GM20431 (cell line): Measurements from ENCODE around the gene PTEN.

Source experiments
- in situ Hi-C: fragments of 300-500 bp; cut with MseI, MboI; formaldehyde crosslinking; loops from one replicate; pipeline ENCODE4 v1.15.0; 2020; ENCODE audit warnings: low sequenced_read_pairs; ENCODE audit not compliant: unreplicated experiment

The PTEN gene

GRCh38 chr10:87952612-87953011, 89.2 kb downstream of the PTEN start:
- in situ Hi-C loops = no loop called here

- in situ Hi-C loops = no loop called here
Observed at GRCh38 chr10:87956055-87956454, 92.6 kb downstream of the PTEN start.

GRCh38 chr10:87957702-87958101, 94.3 kb downstream of the PTEN start:
- in situ Hi-C loops = no loop called here

- in situ Hi-C loops = no loop called here
Observed at GRCh38 chr10:87960230-87960629, 96.8 kb downstream of the PTEN start.

GRCh38 chr10:87961314-87961713, 97.9 kb downstream of the PTEN start:
- in situ Hi-C loops = no loop called here

- in situ Hi-C loops = no loop called here
Observed at GRCh38 chr10:87966459-87966858, 103.0 kb downstream of the PTEN start.

GRCh38 chr10:87973635-87974034, 110.2 kb downstream of the PTEN start:
- in situ Hi-C loops = no loop called here

GRCh38 chr10:87974130-87974529, 110.7 kb downstream of the PTEN start:
- in situ Hi-C loops = no loop called here

GRCh38 chr10:87974769-87975168, 111.3 kb downstream of the PTEN start:
- in situ Hi-C loops = no loop called here

- in situ Hi-C loops = no loop called here
Observed at GRCh38 chr10:87976101-87976743, 112.8 kb downstream of the PTEN start.

- in situ Hi-C loops = no loop called here
Observed at GRCh38 chr10:87978166-87978565, 114.7 kb downstream of the PTEN start.

- in situ Hi-C loops = no loop called here
Observed at GRCh38 chr10:87979847-87980246, 116.4 kb downstream of the PTEN start.

- in situ Hi-C loops = no loop called here
Observed at GRCh38 chr10:87983716-87984115, 120.3 kb downstream of the PTEN start.

GRCh38 chr10:87987206-87987605, 123.8 kb downstream of the PTEN start:
- in situ Hi-C loops = no loop called here

- in situ Hi-C loops = no loop called here
Observed at GRCh38 chr10:87991946-87992345, 128.5 kb downstream of the PTEN start.

GRCh38 chr10:88004451-88004850, 141.0 kb downstream of the PTEN start:
- in situ Hi-C loops = no loop called here

GRCh38 chr10:88006261-88006660, 142.8 kb downstream of the PTEN start:
- in situ Hi-C loops = no loop called here

GRCh38 chr10:88008866-88009470, 145.5 kb downstream of the PTEN start:
- in situ Hi-C loops = no loop called here

GRCh38 chr10:88012641-88013040, 149.2 kb downstream of the PTEN start:
- in situ Hi-C loops = no loop called here

GRCh38 chr10:88017781-88018180, 154.4 kb downstream of the PTEN start:
- in situ Hi-C loops = no loop called here

GRCh38 chr10:88019753-88020152, 156.3 kb downstream of the PTEN start:
- in situ Hi-C loops = no loop called here
